GM12878 (cell line): Measurements from ENCODE around the gene FRMD3.

ENCODE experiments used
- CTCF ChIP-seq, 3 experiments: IDR thresholded peaks in 2 of 3; conservative IDR thresholded peaks in 1 of 3; 2 replicates each; pipeline ENCODE4 v1.5.1; 2011; ENCODE audit warnings: low read depth in 3 of 3, low read length in 3 of 3, mild to moderate bottlenecking in 3 of 3, control low read depth in 2 of 3, moderate library complexity in 2 of 3, inconsistent platforms in 1 of 3, mixed read lengths in 1 of 3; ENCODE audit not compliant: control insufficient read depth in 2 of 3, insufficient read depth in 1 of 3; ENCODE audit errors: extremely low read depth in 1 of 3
- EZH2 ChIP-seq: IDR thresholded peaks from 2 replicates; pipeline ENCODE4 v1.6.1; 2012; ENCODE audit warnings: low read depth, mild to moderate bottlenecking, control low read depth, inconsistent platforms, low read length, borderline replicate concordance; ENCODE audit not compliant: control insufficient read depth
- JUNB ChIP-seq: IDR thresholded peaks from 2 replicates; pipeline ENCODE4 v1.6.1; 2016; ENCODE audit warnings: antibody characterized with exemption, mild to moderate bottlenecking
- POLR2A ChIP-seq: IDR thresholded peaks from 2 replicates; pipeline ENCODE4 v1.6.1; 2011; ENCODE audit warnings: low read depth, mild to moderate bottlenecking, low read length
- POLR2AphosphoS5 ChIP-seq: IDR thresholded peaks from 2 replicates; pipeline ENCODE4 v1.6.1; 2011; ENCODE audit warnings: mild to moderate bottlenecking, low read length, inconsistent platforms
- YBX1 ChIP-seq: fragments of 450-650 bp; IDR thresholded peaks from 2 replicates; pipeline ENCODE4 v1.6.1; 2016; ENCODE audit warnings: antibody characterized with exemption
- YY1 ChIP-seq: IDR thresholded peaks from 2 replicates; pipeline ENCODE4 v1.6.1; 2011; ENCODE audit warnings: low read depth, mild to moderate bottlenecking, low read length
- ZBTB11 ChIP-seq: fragments of 450-650 bp; formaldehyde crosslinking; IDR thresholded peaks from 2 replicates; pipeline ENCODE4 v1.5.0; 2022; ENCODE audit warnings: mild to moderate bottlenecking, missing genetic modification characterization
- ZBTB40 ChIP-seq: fragments of 450-650 bp; IDR thresholded peaks from 2 replicates; pipeline ENCODE4 v1.6.1; 2016; ENCODE audit warnings: mild to moderate bottlenecking, moderate library complexity, borderline replicate concordance
- ZNF592 ChIP-seq: fragments of 450-650 bp; IDR thresholded peaks from 2 replicates; pipeline ENCODE4 v1.6.1; 2017; ENCODE audit warnings: mild to moderate bottlenecking, moderate library complexity
- TF ChIP-seq, protein P1 (sequence below): IDR thresholded peaks from 2 replicates; pipeline ENCODE4 v1.6.1; 2012; ENCODE audit warnings: mild to moderate bottlenecking, low read depth, low read length

- TF ChIP-seq YBX1: no peak
- no peak for TF ChIP-seq POLR2A
- TF ChIP-seq ZNF592: no peak
- TF ChIP-seq CTCF (IDR thresholded peaks at IDR 0.05 in 2 of 3, conservative IDR thresholded peaks at IDR 0.05 in 1 of 3; ENCODE audit: control insufficient read depth in 2 of 3, extremely low read depth in 1 of 3, insufficient read depth in 1 of 3, low read depth in 3 of 3, low read length in 3 of 3): no peak
- TF ChIP-seq POLR2AphosphoS5: no peak
- TF ChIP-seq YY1: no peak
- no peak for TF ChIP-seq ZBTB40
- TF ChIP-seq EZH2: no peak
- no peak for TF ChIP-seq JUNB
- TF ChIP-seq ZBTB11: no peak
- TF ChIP-seq, protein P1, sequence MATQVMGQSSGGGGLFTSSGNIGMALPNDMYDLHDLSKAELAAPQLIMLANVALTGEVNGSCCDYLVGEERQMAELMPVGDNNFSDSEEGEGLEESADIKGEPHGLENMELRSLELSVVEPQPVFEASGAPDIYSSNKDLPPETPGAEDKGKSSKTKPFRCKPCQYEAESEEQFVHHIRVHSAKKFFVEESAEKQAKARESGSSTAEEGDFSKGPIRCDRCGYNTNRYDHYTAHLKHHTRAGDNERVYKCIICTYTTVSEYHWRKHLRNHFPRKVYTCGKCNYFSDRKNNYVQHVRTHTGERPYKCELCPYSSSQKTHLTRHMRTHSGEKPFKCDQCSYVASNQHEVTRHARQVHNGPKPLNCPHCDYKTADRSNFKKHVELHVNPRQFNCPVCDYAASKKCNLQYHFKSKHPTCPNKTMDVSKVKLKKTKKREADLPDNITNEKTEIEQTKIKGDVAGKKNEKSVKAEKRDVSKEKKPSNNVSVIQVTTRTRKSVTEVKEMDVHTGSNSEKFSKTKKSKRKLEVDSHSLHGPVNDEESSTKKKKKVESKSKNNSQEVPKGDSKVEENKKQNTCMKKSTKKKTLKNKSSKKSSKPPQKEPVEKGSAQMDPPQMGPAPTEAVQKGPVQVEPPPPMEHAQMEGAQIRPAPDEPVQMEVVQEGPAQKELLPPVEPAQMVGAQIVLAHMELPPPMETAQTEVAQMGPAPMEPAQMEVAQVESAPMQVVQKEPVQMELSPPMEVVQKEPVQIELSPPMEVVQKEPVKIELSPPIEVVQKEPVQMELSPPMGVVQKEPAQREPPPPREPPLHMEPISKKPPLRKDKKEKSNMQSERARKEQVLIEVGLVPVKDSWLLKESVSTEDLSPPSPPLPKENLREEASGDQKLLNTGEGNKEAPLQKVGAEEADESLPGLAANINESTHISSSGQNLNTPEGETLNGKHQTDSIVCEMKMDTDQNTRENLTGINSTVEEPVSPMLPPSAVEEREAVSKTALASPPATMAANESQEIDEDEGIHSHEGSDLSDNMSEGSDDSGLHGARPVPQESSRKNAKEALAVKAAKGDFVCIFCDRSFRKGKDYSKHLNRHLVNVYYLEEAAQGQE: no peak
These were observed 66.0 kb downstream of the FRMD3 start for GRCh38 chr9:83472221-83472665.
